ENCODE data around the gene PAX3.

PAX3 gene

DNA sequence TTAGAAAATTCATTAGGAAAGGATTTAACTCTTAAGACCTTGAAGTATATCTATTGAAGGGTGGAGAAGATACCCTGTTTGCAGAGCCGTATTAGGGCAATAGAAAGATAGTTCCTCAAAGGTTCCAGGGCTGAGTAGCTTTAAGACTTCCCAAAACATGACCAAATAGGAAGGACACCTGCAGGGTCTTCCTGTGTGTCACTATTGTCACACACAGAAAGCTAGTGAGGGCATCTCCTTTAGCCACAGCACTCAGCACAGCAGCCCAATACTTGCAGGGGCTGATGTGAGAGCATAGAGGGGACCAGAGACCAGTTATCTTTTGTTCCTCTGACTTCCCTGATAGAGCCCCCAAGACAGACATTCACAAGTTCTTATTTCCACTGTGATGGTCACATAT is 93.7 kb downstream of the PAX3 start:
- Histone ChIP-seq H3K4me3 (ENCODE audit: insufficient read length, low read depth) (no peak overlapping the region), H3K36me3 (ENCODE audit: insufficient read depth, insufficient read length, low read length) (no peaks in the 10 kb centered on the region), H3K9ac (ENCODE audit: insufficient read length, low read depth) (no peak overlapping the region), H3K27me3 (ENCODE audit: insufficient read depth, insufficient read length) (no peaks in the 10 kb centered on the region), H3K4me1 (ENCODE audit: insufficient read depth, insufficient read length) (no peaks in the 10 kb centered on the region), H3K9me3 (ENCODE audit: insufficient read depth, low read length) (no peaks in the 10 kb centered on the region)
- TF ChIP-seq SUZ12 (IDR thresholded peaks at IDR 0.05; ENCODE audit: extremely low read depth, insufficient read depth, insufficient read length) (no peak), ZNF274 (IDR thresholded peaks at IDR 0.05; ENCODE audit: low read depth, low read length) (no peak), YY1 (IDR thresholded peaks at IDR 0.05; ENCODE audit: insufficient read depth, insufficient read length) (no peak)
- DNase-seq (ENCODE audit: low read depth, low spot score) = no peak

DNA sequence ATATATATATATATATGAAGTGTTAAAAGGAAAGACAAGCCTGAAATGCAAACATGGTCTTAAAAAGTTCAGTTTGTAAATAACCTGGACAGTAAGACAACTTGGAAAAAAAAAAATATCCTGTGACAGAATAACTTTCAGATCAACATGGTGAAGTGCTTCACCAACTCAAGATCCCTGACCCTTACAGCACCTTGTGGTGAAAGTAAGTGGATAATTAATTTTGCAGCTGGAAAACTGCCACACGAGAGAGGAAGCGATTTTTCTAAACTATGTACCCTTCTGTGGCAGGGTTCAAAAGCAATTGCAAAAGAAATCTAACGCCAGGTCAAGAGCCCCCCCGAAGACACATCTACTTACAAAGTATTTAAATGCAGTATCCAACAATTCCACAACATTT is 95.8 kb downstream of the PAX3 start:
- TF ChIP-seq ZNF274 (IDR thresholded peaks at IDR 0.05; ENCODE audit: low read depth, low read length) = no peak
- TF ChIP-seq SUZ12 (IDR thresholded peaks at IDR 0.05; ENCODE audit: extremely low read depth, insufficient read depth, insufficient read length) = no peak
- no peak for TF ChIP-seq YY1 (IDR thresholded peaks at IDR 0.05; ENCODE audit: insufficient read depth, insufficient read length)

DNA sequence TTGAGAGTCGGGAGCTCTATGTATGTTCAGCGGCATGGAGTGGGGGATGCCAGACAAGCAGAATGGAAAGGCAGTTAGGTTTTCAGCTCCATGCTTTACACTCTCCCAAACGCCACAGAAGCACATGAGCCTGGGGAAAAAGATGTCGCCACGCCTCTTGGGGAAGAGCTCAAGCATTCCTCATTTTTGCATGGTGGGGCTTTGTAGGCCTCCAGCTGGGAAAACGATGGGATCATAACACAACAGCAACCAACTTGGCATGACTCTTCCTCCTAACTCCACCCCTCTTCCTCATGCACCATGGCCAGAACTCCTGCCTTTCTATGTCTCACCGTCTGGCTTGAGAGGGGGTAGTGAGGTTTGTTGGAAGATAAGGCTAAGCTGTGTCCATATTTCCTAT is 102.6 kb downstream of the PAX3 start:
- Histone ChIP-seq H3K36me3 (ENCODE audit: insufficient read depth, insufficient read length, low read length) (no peaks in the 10 kb centered on the region), H3K4me3 (ENCODE audit: insufficient read length, low read depth) (no peak overlapping the region), H3K9me3 (ENCODE audit: insufficient read depth, low read length) (no peaks in the 10 kb centered on the region), H3K4me1 (ENCODE audit: insufficient read depth, insufficient read length) (no peaks in the 10 kb centered on the region), H3K27me3 (ENCODE audit: insufficient read depth, insufficient read length) (no peaks in the 10 kb centered on the region), H3K9ac (ENCODE audit: insufficient read length, low read depth) (no peak overlapping the region)
- no peak for DNase-seq (ENCODE audit: low read depth, low spot score)
- TF ChIP-seq SUZ12 (IDR thresholded peaks at IDR 0.05; ENCODE audit: extremely low read depth, insufficient read depth, insufficient read length) = no peak
- TF ChIP-seq ZNF274 (IDR thresholded peaks at IDR 0.05; ENCODE audit: low read depth, low read length) = no peak
- no peak for TF ChIP-seq YY1 (IDR thresholded peaks at IDR 0.05; ENCODE audit: insufficient read depth, insufficient read length)

More for the DNA sequence above, 95.8 kb downstream of the PAX3 start:
- Histone ChIP-seq H3K27me3 (ENCODE audit: insufficient read depth, insufficient read length) (no peaks in the 10 kb centered on the region), H3K9ac (ENCODE audit: insufficient read length, low read depth) (no peak overlapping the region), H3K4me1 (ENCODE audit: insufficient read depth, insufficient read length) (no peaks in the 10 kb centered on the region), H3K36me3 (ENCODE audit: insufficient read depth, insufficient read length, low read length) (no peaks in the 10 kb centered on the region), H3K9me3 (ENCODE audit: insufficient read depth, low read length) (no peaks in the 10 kb centered on the region), H3K4me3 (ENCODE audit: insufficient read length, low read depth) (no peak overlapping the region)
- DNase-seq (ENCODE audit: low read depth, low spot score) = no peak

DNA sequence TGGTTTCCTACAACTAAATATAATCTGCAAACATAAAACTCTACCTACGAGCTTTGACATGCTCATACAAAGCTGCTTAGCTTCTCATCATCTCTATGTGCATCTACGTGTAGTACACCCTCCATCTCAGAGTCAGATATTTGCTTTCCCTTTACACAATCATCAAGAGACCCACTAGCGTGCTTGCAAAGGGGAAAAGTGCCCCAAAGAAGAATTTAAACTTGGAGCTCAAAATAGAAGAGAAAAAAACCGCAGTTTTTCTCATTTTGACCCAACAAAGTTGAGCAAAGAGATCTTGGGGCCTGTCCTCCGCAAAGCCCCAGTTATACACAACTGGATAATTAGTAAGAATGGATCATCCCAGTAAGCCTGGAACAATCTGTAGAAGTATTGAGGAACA is 104.1 kb downstream of the PAX3 start:
- Histone ChIP-seq H3K9me3 (ENCODE audit: insufficient read depth, low read length) (no peaks in the 10 kb centered on the region), H3K4me1 (ENCODE audit: insufficient read depth, insufficient read length) (no peaks in the 10 kb centered on the region), H3K4me3 (ENCODE audit: insufficient read length, low read depth) (no peak overlapping the region), H3K36me3 (ENCODE audit: insufficient read depth, insufficient read length, low read length) (no peaks in the 10 kb centered on the region), H3K27me3 (ENCODE audit: insufficient read depth, insufficient read length) (no peaks in the 10 kb centered on the region), H3K9ac (ENCODE audit: insufficient read length, low read depth) (no peak overlapping the region)
- no peak for DNase-seq (ENCODE audit: low read depth, low spot score)
- no peak for TF ChIP-seq SUZ12 (IDR thresholded peaks at IDR 0.05; ENCODE audit: extremely low read depth, insufficient read depth, insufficient read length)
- no peak for TF ChIP-seq YY1 (IDR thresholded peaks at IDR 0.05; ENCODE audit: insufficient read depth, insufficient read length)
- TF ChIP-seq ZNF274 (IDR thresholded peaks at IDR 0.05; ENCODE audit: low read depth, low read length) = no peak

DNA sequence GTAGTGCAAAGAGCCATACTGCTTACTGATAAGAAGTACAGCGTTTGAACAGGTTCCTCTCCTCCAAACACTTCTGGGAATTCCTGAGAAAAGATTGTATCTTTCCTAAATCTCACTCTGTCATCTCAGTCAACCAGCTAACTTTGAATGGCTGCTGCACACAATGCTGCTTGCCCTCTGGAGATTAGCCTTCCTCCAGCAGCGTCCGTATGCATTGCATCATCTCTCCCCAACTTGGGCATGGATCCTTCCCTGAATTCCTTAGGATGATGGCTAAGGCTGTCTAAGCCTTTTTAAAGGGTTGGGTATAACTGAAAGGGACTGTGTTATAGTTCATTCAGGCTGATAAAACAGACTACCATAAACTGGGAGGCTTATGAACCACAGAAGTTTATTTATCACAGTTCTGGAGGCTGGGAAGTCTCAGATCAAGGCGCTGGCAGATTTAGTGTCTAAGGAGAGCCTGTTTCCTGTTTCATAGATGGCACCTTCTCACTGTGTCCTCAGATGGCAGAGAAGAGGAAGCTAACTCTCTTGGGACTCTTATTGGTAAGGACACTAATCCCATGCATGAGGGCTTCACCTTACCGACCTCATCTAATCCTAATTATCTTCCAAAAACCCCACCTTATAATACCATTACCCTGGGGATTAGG is 105.3 kb downstream of the PAX3 start:
- Histone ChIP-seq H3K4me1 (ENCODE audit: insufficient read depth, insufficient read length) (no peaks in the 10 kb centered on the region), H3K9ac (ENCODE audit: insufficient read length, low read depth) (no peak overlapping the region), H3K4me3 (ENCODE audit: insufficient read length, low read depth) (no peak overlapping the region), H3K27me3 (ENCODE audit: insufficient read depth, insufficient read length) (no peaks in the 10 kb centered on the region), H3K9me3 (ENCODE audit: insufficient read depth, low read length) (no peaks in the 10 kb centered on the region), H3K36me3 (ENCODE audit: insufficient read depth, insufficient read length, low read length) (no peaks in the 10 kb centered on the region)
- TF ChIP-seq ZNF274 (IDR thresholded peaks at IDR 0.05; ENCODE audit: low read depth, low read length) (no peak), YY1 (IDR thresholded peaks at IDR 0.05; ENCODE audit: insufficient read depth, insufficient read length) (no peak), SUZ12 (IDR thresholded peaks at IDR 0.05; ENCODE audit: extremely low read depth, insufficient read depth, insufficient read length) (no peak)
- DNase-seq (ENCODE audit: low read depth, low spot score) = no peak

DNA sequence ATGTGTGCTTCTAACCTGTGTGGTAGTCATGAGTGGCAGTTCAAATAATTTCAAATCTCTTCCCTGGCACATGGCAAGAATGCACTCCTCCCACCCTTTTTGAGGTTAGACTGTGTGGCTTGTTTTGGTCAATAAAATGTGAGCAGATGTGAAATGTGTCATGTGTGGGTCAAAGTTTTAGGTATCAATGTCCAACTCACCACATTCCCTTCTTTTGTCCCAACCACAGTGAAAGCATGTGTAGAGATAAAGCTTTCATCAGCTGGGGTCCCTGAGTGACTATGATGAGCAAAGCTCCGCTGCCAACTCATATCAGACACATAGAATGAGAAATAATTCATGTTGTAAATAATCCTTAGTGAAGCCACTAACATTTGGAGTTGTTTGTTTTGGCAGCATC is 118.2 kb downstream of the PAX3 start:
- H3K36me3 ChIP-seq (ENCODE audit: insufficient read depth, insufficient read length, low read length) = no peaks in the 10 kb centered on the region
- H3K9ac ChIP-seq (ENCODE audit: insufficient read length, low read depth) = no peak overlapping the region
- no peaks in the 10 kb centered on the region for H3K9me3 ChIP-seq (ENCODE audit: insufficient read depth, low read length)
- no peaks in the 10 kb centered on the region for H3K4me1 ChIP-seq (ENCODE audit: insufficient read depth, insufficient read length)
- TF ChIP-seq YY1 (IDR thresholded peaks at IDR 0.05; ENCODE audit: insufficient read depth, insufficient read length) (no peak), SUZ12 (IDR thresholded peaks at IDR 0.05; ENCODE audit: extremely low read depth, insufficient read depth, insufficient read length) (no peak), ZNF274 (IDR thresholded peaks at IDR 0.05; ENCODE audit: low read depth, low read length) (no peak)
- no peak for DNase-seq (ENCODE audit: low read depth, low spot score)
- H3K27me3 ChIP-seq (ENCODE audit: insufficient read depth, insufficient read length) = peaks cover 20% of the 10 kb centered on the region
- no peak overlapping the region for H3K4me3 ChIP-seq (ENCODE audit: insufficient read length, low read depth)

DNA sequence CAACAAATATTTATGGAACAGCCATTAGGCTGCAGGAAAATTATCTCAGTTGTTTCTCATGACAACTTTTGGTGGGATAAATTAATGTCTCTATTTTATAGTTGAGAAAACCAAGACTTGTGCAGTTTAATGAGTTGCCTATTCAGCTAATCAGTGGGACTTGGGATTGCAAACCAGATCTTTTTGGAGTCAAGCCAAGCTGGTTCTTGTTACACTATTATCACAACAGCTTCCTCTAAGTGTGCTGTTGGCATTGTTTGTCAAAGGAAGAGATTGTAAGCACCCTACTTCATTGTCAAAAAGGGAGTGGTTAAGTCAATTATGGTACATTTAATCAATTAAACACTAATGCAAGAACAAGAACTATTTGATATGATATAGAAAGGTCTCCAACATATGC is 119.2 kb downstream of the PAX3 start:
- Histone ChIP-seq H3K36me3 (ENCODE audit: insufficient read depth, insufficient read length, low read length) (no peaks in the 10 kb centered on the region), H3K9ac (ENCODE audit: insufficient read length, low read depth) (no peak overlapping the region), H3K27me3 (ENCODE audit: insufficient read depth, insufficient read length) (peaks cover 23% of the 10 kb centered on the region), H3K4me3 (ENCODE audit: insufficient read length, low read depth) (no peak overlapping the region), H3K4me1 (ENCODE audit: insufficient read depth, insufficient read length) (no peaks in the 10 kb centered on the region), H3K9me3 (ENCODE audit: insufficient read depth, low read length) (no peaks in the 10 kb centered on the region)
- DNase-seq (ENCODE audit: low read depth, low spot score) = no peak
- TF ChIP-seq YY1 (IDR thresholded peaks at IDR 0.05; ENCODE audit: insufficient read depth, insufficient read length) (no peak), SUZ12 (IDR thresholded peaks at IDR 0.05; ENCODE audit: extremely low read depth, insufficient read depth, insufficient read length) (no peak), ZNF274 (IDR thresholded peaks at IDR 0.05; ENCODE audit: low read depth, low read length) (no peak)
